HG03045 (cell line): ENCODE measurements around the gene PRADC1.

Experiments used
- ATAC-seq: cut with Tn5 transposase; IDR thresholded peaks from one replicate; pipeline ENCODE4 v1.9.1; 2021; ENCODE audit warnings: mild to moderate bottlenecking, moderate library complexity; ENCODE audit not compliant: unreplicated experiment

PRADC1 gene

DNA sequence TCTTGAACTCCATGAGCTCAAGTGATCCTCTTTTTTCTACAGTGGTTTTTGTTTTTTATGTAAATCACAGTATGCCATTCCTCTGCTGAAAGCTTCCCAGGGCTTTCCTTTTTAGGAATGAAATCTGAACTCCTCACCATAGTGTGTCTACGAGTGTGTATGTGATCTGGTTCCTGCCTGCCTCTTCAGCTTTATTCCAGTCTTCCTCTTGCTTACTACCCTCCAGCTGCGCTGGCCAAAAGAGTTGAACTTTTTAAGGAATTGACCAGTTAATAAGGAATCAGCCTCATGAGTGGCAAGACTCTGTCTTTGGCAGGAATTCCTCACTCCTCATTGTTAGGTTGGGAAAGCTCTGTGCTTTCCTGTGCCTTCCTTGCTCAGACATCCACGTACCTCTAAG is 5.1 kb upstream of the PRADC1 start:
- ATAC-seq: no peak

DNA sequence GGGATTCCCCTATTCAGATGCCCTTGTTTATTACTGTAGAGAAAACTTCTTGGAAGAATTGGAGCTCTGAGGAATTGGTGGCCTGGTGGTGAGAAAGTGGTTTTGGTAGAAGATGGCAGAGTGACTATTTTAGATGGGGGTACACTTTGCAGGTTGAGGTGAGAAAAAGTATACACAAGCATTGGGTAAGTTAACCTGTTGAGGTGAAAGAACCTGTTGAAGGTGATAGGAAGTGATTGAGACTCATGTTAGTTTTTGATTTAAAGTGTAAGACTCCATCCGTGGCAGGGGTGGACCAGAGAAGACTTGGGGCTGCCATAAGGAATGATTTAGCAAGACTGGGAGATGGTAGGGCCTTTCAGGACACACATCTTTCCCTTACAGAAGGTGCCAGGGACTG is 4.1 kb upstream of the PRADC1 start:
- ATAC-seq: no peak

DNA sequence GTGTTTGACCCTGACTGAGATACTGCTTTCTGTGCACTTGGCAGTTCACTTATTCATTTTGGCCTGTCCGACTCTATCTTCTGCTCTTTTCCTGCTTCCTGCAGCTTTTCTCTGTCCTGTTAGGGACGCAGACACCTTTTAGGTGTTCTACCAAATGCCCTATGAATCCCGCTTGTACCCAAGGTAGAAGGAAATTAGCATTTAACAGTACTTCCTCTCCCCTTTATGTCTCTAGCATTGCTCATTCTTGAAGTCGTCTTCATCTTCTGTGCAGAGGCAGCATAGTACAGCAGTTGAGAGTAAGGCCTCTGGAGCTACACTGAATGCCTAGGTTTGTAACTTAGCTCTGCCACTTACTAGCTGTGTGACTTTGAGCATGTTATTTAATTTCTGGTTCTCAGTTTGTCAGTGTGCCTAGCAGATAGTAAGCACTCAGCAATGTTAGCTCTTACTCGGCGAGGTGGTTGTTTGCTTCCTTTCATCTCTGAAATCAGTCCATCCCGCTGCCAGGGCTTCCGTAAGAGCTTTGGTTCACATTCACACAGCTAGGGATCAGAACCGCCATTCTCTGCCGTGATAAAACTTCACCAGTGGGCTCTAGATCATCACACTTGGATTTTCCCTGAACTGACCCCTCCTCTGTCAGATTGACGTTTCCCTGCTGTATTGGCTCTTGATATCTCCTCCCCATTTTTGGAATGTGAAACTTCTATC is 2.4 kb upstream of the PRADC1 start:
- ATAC-seq: no peak

DNA sequence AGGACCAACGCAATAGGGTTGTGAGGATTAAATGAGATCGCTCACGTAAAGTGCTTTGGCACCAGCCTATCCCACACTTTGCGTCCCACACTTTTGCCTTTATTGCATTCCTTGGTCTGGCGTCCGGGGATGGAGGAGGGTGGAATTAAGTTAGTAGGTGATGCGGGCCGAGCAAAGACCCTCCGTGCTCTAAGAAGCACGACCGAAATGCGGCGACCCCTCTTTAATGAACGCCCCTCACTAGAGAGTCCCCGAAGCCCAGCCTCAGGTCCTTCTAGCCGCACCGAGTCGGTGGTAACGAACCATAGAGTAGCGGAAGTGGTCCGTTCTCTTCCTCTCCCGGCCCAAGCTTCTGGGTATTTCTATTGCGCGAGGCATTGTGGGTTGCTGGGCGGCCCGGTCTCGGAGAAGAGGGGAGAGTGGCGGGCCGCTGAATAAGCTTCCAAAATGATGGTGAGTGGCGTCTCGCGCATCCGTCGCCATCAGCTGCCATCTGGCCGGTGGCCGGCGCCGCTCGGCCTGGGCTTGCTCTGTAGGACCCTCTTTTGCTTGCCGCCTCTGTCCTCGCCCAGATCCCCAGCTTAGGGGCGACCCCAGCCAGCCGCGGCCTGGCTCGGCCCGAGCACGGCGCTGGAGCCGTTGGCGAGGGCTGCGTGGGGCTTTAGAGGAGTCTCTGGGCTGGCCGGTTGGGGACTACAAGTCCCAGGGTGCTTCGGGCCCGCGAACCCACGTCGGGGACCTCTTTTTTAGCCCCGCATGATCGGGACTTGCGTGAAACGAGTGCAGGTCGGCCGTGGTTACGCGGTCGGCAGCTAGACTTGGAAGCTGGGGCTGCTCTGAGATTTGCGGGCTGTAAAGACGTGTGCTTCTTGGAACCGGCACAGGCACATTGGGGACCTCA is 1.1 kb upstream of the PRADC1 start, which contains the start of gene CCT7:
Gene CCT7 (plus strand): TSS at position 377 of the 901 bp plus-strand sequence. CDS start 71 bp downstream, at position 448.
- peak; percentile 60 for ATAC-seq

DNA sequence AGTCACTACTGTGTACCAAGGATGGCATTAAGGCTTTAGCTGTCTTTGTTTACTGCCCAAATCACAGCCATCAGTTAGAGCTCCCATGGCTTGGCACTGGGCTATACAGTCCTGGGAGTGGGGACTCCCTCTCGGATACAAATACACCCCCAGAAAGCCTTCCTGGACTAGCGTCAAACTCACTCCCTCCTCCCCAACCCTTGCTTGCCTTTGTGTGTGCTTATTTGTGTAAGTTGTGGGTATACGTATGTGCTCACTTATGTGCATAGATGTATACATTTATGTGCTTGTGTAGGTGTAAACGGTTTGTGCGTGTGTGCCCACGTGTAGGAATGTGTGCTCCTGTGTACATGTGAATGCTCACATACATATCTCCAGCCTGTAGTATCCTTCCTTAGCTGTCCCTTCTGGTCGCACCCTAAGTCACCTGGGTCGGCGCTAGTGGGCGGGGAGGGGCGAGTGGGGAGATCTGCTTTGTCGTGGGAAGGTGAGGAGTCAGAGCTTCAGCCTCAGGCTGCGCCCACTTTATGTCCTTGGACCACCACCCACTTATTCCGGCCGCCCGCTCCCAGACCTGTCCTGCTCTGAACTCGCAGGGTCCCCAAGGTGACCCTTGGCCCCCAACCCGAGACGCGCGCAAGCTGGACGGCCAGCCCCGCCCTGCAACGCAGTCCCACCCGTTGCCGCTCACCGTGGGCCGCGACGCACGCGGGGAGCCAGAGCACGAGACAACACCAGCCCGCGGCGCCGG is 461 bp downstream of the PRADC1 start:
- peak; percentile 6 for ATAC-seq

DNA sequence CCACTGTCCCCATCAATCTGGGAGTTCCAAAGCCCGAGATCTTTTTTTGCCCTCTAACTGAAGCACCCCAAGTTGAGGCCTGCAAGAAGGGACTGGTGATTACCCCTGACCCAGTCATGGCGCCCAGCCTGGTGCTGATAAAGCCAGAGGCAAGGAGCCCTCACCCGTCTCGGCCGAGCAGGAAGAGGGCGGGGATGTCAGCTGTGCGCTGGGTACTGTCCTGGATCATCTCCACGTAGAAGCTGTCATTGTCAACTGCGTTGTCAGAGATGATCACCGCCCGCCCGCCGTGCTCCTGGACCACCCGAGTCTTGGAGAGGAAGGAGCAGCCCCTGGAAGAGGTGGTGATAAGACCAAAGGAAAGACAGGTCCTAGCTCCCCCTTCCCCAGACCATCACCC is 4.4 kb downstream of the PRADC1 start:
- ATAC-seq: no peak

DNA sequence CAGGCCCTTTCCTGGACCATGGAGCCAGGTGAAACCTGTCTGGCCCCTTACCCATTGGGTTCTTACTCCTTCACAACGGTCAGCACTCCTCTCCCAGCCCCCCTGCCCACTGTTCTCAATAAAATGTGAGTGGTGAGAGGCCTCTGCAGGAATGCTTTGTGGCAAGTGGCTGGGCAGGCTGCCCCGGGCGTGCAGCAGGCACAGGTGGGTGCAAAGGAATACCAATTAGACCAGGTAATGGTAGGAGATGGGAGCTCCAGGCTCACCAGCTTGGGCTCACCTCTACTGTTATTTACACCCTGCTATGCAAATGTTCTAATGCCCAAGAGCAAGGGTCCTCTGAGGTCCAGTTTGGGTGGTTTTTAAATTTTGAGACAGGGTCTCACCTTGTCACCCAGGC is 6.0 kb downstream of the PRADC1 start:
- ATAC-seq: no peak

DNA sequence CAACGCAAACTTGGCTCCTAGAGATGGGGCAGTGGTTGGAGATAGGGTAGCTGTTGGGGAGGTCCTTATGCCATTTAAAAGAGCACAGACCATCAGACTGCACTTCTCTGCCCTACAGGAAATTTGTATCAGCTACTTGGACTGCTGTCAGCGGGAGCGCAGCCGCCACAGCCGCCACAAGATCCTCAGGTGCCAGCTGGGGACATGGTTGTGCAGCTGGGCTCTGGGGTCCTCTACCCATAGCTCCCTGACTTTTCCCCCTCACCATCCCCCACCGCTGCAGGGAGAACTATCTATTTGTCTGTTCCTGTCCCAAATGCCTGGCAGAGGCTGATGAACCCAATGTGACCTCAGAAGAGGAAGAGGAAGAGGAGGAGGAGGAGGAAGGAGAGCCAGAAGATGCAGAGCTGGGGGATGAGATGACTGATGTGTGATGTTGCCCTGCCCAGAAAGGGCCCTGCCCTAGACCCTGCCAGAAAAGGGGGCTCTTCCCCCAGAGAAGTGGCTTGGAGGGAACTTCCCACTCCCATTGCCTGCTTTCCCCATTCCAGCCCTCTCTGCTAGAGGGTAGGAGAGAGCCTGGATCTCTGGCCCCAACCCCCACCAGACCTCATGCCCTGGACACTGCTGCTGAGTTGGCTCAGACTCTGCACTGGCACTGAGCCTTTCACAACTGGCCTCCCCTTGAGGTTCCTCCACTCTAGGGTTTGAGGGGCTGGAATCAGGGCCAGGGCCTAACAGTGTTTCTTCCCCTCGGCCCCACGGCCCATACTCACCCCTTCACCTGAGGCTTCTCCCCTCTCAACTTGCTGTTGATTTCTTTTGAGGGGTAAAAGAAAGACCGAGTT is 7.3 kb downstream of the PRADC1 start:
- no peak for ATAC-seq

DNA sequence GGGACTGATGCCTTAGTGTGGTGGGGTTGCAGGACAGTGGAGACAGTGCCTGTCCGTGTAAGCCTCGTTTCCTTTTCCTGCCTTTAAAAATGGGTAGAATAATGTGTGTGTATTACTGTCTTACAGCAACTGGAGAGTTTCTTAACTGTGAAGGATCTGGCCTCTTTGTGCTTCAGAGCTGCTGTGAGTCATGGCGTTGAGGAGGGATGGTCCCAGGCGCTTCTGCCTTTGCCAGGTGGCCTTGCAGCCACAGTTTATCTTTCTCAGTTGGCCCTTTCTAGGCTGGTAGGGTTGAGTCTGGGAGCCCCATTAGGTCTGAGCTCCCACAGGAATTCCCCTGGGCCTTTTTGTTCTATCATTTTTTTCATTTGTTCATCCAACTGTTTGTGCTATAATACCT is 9.2 kb downstream of the PRADC1 start:
- ATAC-seq: no peak

DNA sequence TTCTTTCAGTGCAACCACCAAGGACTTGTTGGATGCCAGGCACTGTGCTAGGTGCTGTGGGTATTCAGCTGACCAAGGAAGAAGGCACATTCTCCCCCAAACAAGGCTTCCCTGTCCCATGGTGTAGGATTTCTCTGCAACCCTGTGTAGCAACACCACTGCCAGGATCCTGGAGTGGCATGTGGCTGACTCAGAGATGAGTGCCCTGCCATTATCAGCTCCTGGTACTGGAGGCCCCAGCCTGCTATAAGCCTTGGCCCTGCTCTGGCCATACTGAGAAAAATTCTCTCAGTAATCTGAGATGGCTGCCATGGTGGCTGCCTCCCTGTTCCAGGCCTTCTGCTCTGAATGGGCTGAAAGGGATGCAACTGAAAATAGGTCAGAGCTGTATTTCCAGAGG is 14.7 kb downstream of the PRADC1 start:
- no peak for ATAC-seq

DNA sequence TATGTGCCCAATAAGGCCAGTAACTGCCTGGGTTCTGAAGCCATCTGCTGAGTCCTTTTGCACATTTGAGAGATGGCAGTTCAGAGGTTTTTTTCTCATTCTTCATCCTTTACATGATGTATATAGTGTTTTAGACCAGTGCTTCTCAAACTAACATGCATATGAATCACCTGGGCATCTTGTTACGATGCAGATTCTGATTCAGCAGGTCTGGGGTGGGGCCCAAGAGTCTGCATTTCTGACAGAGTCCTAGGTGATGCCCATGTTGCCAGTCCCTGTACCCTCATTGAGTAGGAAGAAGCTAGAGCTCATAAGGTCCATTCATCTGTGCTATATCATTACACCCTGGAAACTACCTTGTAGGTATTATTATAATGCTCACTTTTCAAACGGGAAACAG is 15.2 kb downstream of the PRADC1 start:
- ATAC-seq: no peak

DNA sequence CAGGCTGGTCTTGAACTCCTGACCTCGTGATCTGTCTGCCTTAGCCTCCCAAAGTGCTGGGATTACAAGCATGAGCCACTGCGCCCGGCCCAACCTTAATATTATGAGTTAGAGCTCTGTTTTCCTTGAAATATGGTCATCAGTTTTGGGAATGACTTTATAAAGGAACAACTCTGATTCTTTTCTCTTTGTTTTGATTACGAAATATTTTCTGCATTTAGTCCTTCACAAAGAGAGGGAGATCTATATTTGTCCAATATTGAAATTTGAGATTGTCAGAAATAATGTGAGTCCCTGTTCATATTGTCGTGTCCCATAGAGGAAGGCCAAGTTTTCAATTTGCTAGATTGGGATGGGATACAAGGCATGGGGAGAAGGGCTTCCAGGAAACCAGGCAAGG is 15.9 kb downstream of the PRADC1 start:
- ATAC-seq: no peak

DNA sequence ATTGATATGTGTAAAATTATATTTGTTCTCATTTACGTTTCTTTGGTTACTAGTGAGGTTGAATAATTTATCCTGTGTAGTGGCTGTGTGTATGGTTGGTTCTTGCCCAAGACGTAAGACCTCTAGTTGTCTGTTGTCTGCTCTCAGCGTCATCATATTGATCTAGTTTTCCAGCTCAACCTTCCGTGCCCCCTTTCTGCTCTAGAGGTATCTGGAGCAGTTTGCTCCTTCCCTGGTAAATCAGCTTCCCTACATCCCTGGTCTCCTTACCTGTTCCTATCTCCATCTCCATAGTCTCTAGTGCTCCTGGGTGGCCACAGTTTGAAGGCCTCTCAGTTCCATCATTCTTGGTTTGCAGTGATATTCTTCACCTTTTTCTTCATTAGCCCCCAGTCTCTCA is 17.8 kb downstream of the PRADC1 start:
- no peak for ATAC-seq

DNA sequence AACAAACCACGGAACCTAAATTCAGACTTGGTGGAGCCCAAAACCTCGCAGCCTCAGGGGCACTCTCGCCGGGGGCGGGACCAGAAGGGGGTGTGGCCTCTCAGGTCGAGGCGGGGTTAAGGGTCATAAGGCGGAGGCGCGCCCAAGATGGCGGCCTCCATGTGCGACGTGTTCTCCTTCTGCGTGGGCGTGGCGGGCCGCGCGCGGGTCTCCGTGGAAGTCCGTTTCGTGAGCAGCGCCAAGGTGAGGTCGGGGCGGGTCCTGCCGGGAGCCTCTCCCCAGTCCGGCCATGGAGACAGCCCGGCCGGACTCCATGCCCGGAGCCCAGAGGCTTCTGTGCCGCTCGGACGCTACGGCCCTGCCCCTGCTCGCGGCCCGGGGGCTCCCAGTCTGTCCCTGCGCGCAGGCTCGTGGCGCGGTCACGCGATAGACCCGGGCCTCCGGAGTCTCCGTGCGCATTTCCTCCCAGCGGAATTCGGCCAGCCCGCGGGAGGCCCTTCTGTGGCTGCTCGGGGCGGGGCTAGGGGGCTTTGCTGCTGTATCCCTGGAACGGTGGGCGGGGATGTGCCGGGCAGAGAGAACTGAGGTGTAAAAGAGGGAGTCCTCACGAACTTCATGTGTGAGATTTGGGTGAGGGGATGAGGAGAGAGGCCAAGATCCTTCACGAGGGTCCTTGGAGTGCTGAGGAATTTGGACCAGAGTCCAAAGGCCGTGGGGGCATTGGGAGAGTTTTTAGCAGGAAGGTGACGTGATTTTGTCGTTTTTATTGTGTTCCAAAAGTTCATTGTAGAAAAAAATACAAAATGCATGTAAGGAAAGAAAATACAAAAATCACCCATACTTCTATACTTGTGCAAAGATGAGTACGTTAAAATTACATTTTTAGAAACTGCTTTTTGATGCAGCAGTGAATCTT is 18.7 kb downstream of the PRADC1 start, which contains the start of gene SMYD5:
Gene SMYD5 (plus strand): TSS at position 126 of the 916 bp plus-strand sequence. CDS start 22 bp downstream, at position 148.
- ATAC-seq: peak; percentile 90

DNA sequence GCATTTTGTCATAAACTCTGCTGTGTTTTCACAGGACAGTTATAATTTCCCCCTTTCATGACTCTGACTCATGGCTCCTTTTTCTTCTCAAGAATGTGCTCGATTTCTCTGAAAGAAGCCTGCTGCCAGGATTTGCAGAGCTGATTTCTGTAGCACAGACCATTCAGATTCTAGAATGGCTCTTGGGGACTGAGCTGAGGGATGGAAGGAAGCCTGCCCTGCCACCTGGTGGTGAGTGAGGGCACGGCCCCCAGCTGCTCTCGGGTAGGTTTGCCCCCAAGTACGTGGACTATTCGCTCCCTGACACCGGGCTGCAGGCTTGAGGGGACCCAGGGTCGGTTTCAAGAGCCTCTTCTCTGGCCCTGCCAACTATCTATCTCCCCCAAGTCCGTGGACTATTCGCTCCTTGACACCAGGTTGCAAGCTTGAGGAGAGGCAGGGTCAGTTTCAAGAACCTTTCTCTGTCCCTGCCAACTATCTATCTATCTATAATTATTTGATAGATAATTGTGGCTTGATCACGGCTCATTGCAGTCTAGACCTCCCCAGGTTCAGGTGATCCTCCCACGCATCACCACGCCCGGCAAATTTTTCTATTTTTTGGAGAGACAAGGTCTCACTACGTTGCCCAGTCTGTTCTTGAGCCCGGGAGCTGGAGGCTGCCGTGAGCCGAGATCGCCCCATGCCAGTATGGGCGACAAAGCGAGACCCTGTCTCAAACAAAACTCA is 20.4 kb downstream of the PRADC1 start:
- peak; percentile 65 for ATAC-seq

DNA sequence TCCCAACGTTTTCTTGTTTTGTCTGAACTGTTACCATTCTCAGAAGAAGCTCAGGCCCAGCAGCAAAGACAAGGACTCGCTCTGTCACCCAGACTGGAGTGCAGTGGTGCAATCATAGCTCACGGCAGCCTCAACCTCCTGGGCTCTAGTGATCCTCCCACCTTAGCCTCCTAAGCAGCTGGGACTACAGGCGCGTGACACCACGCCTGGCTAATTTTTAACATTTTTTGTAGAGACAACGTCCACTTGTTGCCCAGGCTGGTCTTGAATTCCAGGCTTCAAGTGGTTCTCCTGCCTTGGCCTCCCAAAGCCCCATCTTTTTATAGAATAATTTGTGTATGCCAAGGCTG is 21.0 kb downstream of the PRADC1 start:
- no peak for ATAC-seq

DNA sequence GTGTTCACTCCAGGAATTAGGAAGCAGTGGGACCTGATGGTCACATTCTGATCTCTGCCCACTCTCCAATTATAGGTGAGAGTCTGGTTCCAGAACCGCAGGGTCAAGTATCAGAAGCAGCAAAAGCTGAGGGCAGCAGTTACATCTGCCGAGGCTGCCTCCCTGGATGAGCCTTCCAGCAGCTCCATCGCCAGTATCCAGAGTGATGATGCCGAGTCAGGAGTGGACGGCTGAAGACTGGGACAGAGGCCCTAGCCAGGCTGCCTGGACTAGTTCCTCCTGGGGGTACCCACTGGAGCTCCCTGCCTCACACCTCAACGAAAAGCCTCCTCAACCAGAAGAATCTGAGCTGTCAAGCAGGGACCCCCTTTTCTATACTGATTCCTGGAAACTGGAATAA is 22.3 kb downstream of the PRADC1 start:
- no peak for ATAC-seq

DNA sequence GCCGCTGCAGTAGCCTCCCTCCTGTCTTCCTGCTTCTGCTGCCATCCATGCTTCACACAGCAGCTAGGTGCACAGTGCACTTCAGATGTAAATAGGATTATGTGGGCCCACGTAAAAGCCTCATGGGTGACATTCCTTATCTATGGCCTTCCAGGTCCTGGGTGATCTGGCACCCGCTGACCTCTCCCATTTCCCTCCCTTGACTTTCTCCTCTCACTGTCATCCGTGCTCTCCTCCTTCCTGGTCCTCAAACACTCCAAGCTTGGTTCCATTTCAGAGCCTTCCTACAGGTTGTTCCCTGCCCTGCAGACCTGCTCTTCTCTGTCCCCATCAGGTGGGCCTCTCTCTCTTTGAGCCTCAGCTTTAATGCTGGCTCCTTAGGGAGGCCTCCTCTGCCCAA is 23.0 kb downstream of the PRADC1 start:
- ATAC-seq: no peak

DNA sequence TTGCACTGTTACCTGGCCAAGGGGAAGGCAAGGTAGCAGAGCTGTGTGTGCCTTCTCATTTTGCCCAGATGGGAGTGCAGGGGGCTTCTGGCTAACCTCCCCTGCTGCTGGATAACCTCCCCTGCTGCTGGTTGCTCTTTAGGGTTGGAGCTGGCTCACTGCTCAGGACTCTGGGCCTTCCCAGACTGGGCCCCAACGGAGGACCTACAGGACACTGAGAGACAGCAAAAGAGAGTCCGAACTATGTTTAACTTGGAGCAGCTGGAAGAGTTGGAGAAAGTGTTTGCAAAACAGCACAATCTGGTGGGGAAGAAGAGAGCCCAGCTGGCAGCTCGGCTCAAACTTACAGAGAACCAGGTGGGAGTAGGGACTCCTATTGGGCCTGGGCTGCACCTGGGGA is 24.8 kb downstream of the PRADC1 start:
- no peak for ATAC-seq
